HG03558 (cell line): ENCODE results near the gene GRHPR.

ENCODE experiments used
- ATAC-seq: cut with Tn5 transposase; IDR thresholded peaks from one replicate; pipeline ENCODE4 v1.9.1; 2021; ENCODE audit warnings: moderate number of reproducible peaks; ENCODE audit not compliant: unreplicated experiment; ENCODE audit errors: extremely low read depth

GRHPR gene

GRCh38 chr9:37422289-37423104 is at the start of gene GRHPR:
TSS of gene GRHPR (plus strand) at chr9:37422696. CDS start at chr9:37422751, 55 bp downstream.
- ATAC-seq = peak; percentile 59

GRCh38 chr9:37372839-37373238 is 49.7 kb upstream of the GRHPR start:
- ATAC-seq = no peak

GRCh38 chr9:37373621-37374020 is 48.9 kb upstream of the GRHPR start:
- no peak for ATAC-seq

GRCh38 chr9:37374892-37375291 is 47.6 kb upstream of the GRHPR start:
- no peak for ATAC-seq

- ATAC-seq = no peak
These were observed 44.5 kb upstream of the GRHPR start for GRCh38 chr9:37377688-37378612.

GRCh38 chr9:37378613-37379004 is 43.9 kb upstream of the GRHPR start:
- no peak for ATAC-seq

- no peak for ATAC-seq
These were observed 42.7 kb upstream of the GRHPR start for GRCh38 chr9:37379835-37380234.

GRCh38 chr9:37380570-37380969 is 41.9 kb upstream of the GRHPR start:
- ATAC-seq = no peak

- no peak for ATAC-seq
These were observed 41.3 kb upstream of the GRHPR start for GRCh38 chr9:37381094-37381741.

GRCh38 chr9:37382161-37382981 is 40.1 kb upstream of the GRHPR start:
- ATAC-seq = no peak

GRCh38 chr9:37382982-37383357 is 39.5 kb upstream of the GRHPR start:
- ATAC-seq = no peak

- no peak for ATAC-seq
These were observed 39.1 kb upstream of the GRHPR start for GRCh38 chr9:37383393-37383792.

GRCh38 chr9:37383876-37384746 is 38.4 kb upstream of the GRHPR start:
- ATAC-seq = no peak

GRCh38 chr9:37385286-37385685 is 37.2 kb upstream of the GRHPR start:
- ATAC-seq = no peak

- ATAC-seq = no peak
These were observed 35.5 kb upstream of the GRHPR start for GRCh38 chr9:37386988-37387387.

- peak; percentile 88 for ATAC-seq
These were observed 31.7 kb upstream of the GRHPR start for GRCh38 chr9:37390759-37391158.

GRCh38 chr9:37392272-37392671 is 30.2 kb upstream of the GRHPR start:
- ATAC-seq = no peak

- ATAC-seq = no peak
These were observed 27.3 kb upstream of the GRHPR start for GRCh38 chr9:37395229-37395628.

- ATAC-seq = no peak
These were observed 26.8 kb upstream of the GRHPR start for GRCh38 chr9:37395663-37396062.
